HG03432 (cell line): Measurements from ENCODE around the gene GNPTG.

ENCODE experiments used
- ATAC-seq: cut with Tn5 transposase; IDR thresholded peaks from one replicate; pipeline ENCODE4 v1.9.1; 2021; ENCODE audit warnings: mild to moderate bottlenecking, moderate library complexity; ENCODE audit not compliant: unreplicated experiment

The GNPTG gene

GRCh38 chr16:1346422-1347285, 5.1 kb upstream of the GNPTG start:
- ATAC-seq = no peak

- no peak for ATAC-seq
These were observed 4.4 kb upstream of the GNPTG start for GRCh38 chr16:1347286-1347855.

- no peak for ATAC-seq
These were observed 3.8 kb upstream of the GNPTG start for GRCh38 chr16:1347962-1348361.

GRCh38 chr16:1348441-1348840, 3.3 kb upstream of the GNPTG start:
- no peak for ATAC-seq

GRCh38 chr16:1348926-1349325, 2.8 kb upstream of the GNPTG start:
- ATAC-seq = no peak

- no peak for ATAC-seq
These were observed 2.4 kb upstream of the GNPTG start for GRCh38 chr16:1349351-1349750.

GRCh38 chr16:1349951-1350350, 1.8 kb upstream of the GNPTG start:
- no peak for ATAC-seq

GRCh38 chr16:1350691-1351090, 1.0 kb upstream of the GNPTG start:
- no peak for ATAC-seq

- ATAC-seq = peak; percentile 17
These were observed 533 bp upstream of the GNPTG start for GRCh38 chr16:1351215-1351581.

GRCh38 chr16:1354815-1355540, 3.2 kb downstream of the GNPTG start:
- ATAC-seq = no peak

GRCh38 chr16:1355591-1355990, 3.9 kb downstream of the GNPTG start:
- no peak for ATAC-seq

GRCh38 chr16:1356061-1356900, 4.5 kb downstream of the GNPTG start:
- no peak for ATAC-seq

GRCh38 chr16:1357906-1358566, 6.3 kb downstream of the GNPTG start:
- ATAC-seq = no peak

- ATAC-seq = no peak
These were observed 10.1 kb downstream of the GNPTG start for GRCh38 chr16:1361685-1362360.

- no peak for ATAC-seq
These were observed 11.1 kb downstream of the GNPTG start for GRCh38 chr16:1362807-1363206.

GRCh38 chr16:1363501-1364041, 11.8 kb downstream of the GNPTG start:
- ATAC-seq = no peak

- no peak for ATAC-seq
These were observed 12.8 kb downstream of the GNPTG start for GRCh38 chr16:1364510-1364909.

GRCh38 chr16:1366060-1366711, 14.5 kb downstream of the GNPTG start:
- no peak for ATAC-seq

- no peak for ATAC-seq
These were observed 15.1 kb downstream of the GNPTG start for GRCh38 chr16:1366712-1367299.
